Kidney epithelial cell (primary cell): Measurements from ENCODE around the gene RTEL1. TPM values are rescaled to one million over a fixed set of nuclear protein-coding genes. Genes with fewer than 3 reads are reported as not detected.
"Not testable (repeated sequence)": the region's sequence is repeated elsewhere in the genome, so short reads cannot be mapped to it uniquely, and the experiment has no call there.

Experiments
- DNase-seq: peaks from one replicate; pipeline ENCODE4 v3.0.0-alpha.2; 2010; ENCODE audit warnings: low read depth
- H3K27me3 ChIP-seq: 2 replicates; pipeline ENCODE4 v1.6.0; 2011; ENCODE audit warnings: low read length; ENCODE audit not compliant: control insufficient read depth, insufficient read depth
- H3K36me3 ChIP-seq: 2 replicates; pipeline ENCODE4 v1.5.1; 2011; ENCODE audit warnings: low read length; ENCODE audit not compliant: control insufficient read depth, insufficient read depth
- H3K4me3 ChIP-seq: 2 replicates; pipeline ENCODE4 v1.5.1; 2011; ENCODE audit warnings: low read depth, mild to moderate bottlenecking, control low read depth, low read length
- total RNA-seq: library from RNA; depleted of rRNA; stranded (reverse); fragments of >200 nt; gene quantifications from 2 replicates; pipeline ENCODE4 v1.2.3, GENCODE V29; 2015
- TF ChIP-seq, protein P1 (sequence below): IDR thresholded peaks from 2 replicates; pipeline ENCODE4 v1.5.1; 2011; ENCODE audit warnings: mild to moderate bottlenecking, moderate library complexity, low read length, control low read depth, inconsistent platforms; ENCODE audit not compliant: insufficient read depth, poor library complexity, severe bottlenecking

Gene RTEL1
- total RNA-seq, 1 donor from 2014 or later = 30.7 TPM

DNA sequence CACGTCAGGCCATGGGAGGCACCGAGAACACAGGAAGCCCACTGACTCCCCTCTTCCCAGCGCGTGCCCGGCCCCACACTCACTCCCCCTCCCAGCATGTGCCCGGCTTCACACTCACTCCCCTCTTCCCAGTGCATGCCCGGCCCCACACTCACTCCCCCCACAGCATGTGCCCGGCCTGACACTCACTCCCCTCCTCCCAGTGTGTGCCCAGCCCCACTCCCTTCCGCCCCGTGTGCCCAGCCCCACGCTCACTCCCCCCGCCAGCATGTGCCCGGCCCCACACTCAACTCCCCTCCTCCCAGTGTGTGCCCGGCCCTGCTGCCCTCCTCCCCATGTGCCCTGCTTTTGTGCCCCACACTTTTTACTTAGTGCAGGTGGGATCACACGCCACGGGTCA, 9.7 kb downstream of the RTEL1 start:
- no peak for DNase-seq
- Histone ChIP-seq H3K27me3 (no peaks in the 10 kb centered on the region), H3K4me3 (no peak overlapping the region), H3K36me3 (peaks cover 2% of the 10 kb centered on the region)
- TF ChIP-seq, protein P1, sequence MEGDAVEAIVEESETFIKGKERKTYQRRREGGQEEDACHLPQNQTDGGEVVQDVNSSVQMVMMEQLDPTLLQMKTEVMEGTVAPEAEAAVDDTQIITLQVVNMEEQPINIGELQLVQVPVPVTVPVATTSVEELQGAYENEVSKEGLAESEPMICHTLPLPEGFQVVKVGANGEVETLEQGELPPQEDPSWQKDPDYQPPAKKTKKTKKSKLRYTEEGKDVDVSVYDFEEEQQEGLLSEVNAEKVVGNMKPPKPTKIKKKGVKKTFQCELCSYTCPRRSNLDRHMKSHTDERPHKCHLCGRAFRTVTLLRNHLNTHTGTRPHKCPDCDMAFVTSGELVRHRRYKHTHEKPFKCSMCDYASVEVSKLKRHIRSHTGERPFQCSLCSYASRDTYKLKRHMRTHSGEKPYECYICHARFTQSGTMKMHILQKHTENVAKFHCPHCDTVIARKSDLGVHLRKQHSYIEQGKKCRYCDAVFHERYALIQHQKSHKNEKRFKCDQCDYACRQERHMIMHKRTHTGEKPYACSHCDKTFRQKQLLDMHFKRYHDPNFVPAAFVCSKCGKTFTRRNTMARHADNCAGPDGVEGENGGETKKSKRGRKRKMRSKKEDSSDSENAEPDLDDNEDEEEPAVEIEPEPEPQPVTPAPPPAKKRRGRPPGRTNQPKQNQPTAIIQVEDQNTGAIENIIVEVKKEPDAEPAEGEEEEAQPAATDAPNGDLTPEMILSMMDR = no peak

DNA sequence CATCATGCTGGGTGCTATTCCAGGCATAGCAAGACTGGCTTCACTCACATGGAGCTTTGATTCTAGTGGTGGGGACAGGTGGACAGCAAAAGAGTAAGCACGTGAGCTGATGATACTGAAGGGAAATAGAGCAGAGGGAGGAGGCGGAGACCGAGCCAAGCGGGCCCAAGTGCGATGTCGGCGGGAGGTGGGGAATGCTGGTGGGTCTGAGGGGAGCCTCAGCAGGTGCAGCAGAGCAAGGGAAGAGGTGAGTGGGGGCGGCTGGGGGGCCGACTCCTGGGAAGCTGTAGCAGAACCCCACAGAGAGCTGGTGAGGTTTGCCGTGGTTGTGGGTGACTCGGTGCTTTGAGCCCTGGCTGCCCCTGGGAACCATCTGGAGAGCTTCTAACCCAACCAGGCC, 10.2 kb downstream of the RTEL1 start:
- Histone ChIP-seq H3K27me3 (no peaks in the 10 kb centered on the region), H3K36me3 (peaks cover 2% of the 10 kb centered on the region), H3K4me3 (no peak overlapping the region)
- no peak for DNase-seq
- TF ChIP-seq, protein P1 = no peak

DNA sequence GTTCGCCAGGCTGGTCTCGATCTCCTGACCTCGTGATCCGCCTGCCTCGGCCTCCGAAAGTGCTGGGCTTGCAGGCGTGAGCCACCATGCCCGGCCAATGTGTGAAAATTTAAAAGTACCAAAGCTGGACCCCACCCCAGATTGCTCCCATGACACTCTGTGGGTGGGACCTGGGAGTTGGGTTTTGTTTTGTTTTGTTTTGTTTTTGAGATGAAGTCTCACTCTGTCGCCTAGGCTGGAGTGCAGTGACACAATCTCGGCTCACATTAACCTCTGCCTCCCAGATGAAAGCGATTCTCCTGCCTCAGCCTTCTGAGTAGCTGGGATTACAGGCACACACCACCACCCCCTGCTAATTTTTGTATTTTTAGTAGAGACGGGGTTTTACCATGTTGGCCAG, 13.6 kb downstream of the RTEL1 start:
- not testable (repeated sequence) for H3K36me3 ChIP-seq, H3K4me3 ChIP-seq, H3K27me3 ChIP-seq, DNase-seq

DNA sequence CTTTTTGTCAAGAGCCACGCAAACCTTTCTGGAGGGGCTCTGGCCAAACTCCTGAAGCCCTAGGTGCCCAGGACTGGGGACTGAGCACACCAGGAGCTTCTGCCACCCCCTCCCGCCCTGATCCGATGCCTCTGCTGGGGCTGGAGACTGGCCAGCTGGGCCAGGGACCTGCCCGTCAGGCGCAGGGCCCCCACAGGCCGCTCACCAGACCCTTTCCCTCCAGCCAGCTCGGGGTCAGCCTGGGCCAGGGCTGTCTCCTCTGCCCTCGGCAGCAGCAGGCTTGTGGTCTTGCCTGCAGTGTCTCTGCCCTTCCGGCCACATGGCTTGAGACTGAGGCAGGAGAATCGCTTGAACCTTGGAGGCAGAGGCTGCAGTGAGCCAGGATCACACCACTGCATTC, 14.6 kb downstream of the RTEL1 start:
- Histone ChIP-seq H3K36me3 (peaks cover 1% of the 10 kb centered on the region), H3K27me3 (no peaks in the 10 kb centered on the region), H3K4me3 (no peak overlapping the region)
- TF ChIP-seq, protein P1 = no peak
- DNase-seq = no peak

DNA sequence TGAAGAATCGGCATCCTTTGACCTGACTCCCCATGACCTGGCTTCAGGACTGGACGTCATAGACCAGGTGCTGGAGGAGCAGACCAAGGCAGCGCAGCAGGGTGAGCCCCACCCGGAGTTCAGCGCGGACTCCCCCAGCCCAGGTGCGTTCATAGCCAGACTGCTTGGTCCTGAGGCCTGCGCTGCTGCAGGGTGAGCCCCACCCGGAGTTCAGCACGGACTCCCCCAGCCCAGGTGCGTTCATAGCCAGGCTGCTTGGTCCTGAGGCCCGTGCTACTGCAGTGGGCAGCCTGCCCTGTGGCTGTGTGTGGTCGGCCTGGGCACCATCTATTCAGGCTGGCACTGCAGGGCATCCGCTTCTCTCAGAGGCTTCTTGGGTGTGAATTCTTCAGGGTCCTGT, 15.8 kb downstream of the RTEL1 start:
- Histone ChIP-seq H3K36me3 (peaks cover 1% of the 10 kb centered on the region), H3K27me3 (no peaks in the 10 kb centered on the region), H3K4me3 (no peak overlapping the region)
- TF ChIP-seq, protein P1 = no peak
- no peak for DNase-seq

DNA sequence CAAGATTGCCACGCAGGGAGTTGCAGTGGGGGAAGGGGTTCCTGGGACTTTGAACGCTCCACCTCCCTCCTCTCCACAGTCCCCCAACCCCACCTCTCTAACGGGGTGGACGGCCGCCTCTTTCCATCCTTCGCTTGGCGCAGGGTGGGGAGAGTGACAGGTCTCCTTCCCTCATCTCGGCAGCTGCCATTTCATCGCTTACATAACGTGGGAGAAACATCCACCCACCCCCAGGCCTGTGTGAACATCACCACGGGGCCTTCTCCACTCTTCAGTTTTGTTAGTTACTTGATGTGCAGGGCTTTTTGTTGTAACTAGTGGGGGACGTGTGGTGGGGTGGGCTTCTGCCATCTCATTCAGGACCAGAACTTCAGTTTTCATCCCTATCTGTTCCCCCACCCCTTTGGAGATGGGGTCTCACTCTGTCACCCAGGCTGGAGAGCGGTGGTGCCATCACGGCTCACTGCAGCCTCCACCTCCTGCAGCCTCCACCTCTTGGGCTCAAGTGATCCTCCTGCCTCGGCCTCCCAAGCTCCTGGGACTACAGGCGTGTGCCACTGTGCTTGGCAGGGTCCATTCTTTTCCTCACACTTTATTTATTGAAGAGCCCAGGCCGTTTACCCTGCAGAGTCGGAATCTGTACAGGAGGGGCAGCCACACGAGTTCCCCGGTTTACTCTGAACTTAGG, 17.7 kb downstream of the RTEL1 start:
- TF ChIP-seq, protein P1 = no peak
- Histone ChIP-seq H3K27me3 (no peaks in the 10 kb centered on the region), H3K36me3 (peaks cover 1% of the 10 kb centered on the region), H3K4me3 (no peak overlapping the region)
- no peak for DNase-seq
